Stimulated activated CD8-positive, alpha-beta memory T cell treated with anti-CD3 and anti-CD28 coated beads, Interleukin-12 subunit alpha, Interleukin-12 subunit beta, amount 100 ng/mL, for 24 hours (primary cell): ENCODE results near the gene TMEM217.
"Not testable (repeated sequence)": the region's sequence is repeated elsewhere in the genome, so short reads cannot be mapped to it uniquely, and the experiment has no call there.

Experiments used
- DNase-seq: peaks from one replicate; pipeline ENCODE4 v3.0.0-alpha.2; 2020; ENCODE audit errors: extremely low read depth

Gene TMEM217

DNA sequence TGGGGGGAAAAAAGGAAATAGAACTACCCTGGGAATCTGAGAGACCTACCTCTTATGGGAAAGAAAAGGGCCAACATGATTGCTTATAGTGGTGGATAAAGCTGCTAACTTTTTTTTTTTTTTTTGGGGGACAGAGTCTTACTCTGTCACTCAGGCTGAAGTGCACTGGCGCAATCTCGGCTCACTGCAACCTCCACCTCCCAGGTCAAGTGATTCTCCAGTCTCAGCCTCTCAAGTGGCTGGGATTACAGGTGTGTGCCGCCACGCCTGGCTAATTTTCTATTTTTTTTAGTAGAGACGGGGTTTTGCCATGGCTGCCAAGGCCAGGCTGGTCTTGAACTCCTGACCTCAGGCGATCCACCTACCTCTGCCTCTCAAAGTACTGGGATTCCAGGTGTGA lies 39.9 kb downstream of the TMEM217 start:
- DNase-seq = no peak

GRCh38 chr6:37212268-37212667 lies 45.7 kb downstream of the TMEM217 start:
- no peak for DNase-seq

DNA sequence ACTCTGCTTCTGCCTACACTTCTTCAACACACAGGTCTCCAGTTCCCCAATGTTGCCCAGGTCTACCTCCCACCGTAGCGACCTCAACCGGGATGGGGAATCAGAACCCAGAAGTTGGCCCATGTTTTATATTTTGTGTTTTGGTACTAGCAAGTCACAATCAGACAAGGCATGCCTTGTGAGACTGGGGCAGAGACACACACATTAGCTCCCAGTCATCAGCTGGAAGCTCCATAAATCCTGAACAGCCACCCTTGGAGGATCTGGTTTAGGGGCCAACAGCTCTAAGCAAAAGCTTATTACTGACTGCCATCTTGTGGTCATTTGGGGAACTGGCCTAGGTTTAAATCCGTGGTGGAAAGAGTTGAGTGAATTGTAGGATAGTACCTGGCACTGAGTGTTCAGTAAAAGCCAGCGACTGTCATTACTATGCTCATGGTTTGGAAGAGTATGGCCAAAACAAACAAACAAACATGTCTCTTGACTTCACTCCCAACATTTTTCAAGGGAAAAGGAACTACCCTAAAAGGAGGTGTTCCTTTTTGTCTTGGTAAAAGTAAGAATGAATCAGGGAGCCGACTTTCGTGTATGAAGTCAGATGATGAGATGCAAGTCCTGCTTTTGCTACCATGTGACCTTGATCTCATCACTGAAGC lies 47.5 kb downstream of the TMEM217 start:
- no peak for DNase-seq

DNA sequence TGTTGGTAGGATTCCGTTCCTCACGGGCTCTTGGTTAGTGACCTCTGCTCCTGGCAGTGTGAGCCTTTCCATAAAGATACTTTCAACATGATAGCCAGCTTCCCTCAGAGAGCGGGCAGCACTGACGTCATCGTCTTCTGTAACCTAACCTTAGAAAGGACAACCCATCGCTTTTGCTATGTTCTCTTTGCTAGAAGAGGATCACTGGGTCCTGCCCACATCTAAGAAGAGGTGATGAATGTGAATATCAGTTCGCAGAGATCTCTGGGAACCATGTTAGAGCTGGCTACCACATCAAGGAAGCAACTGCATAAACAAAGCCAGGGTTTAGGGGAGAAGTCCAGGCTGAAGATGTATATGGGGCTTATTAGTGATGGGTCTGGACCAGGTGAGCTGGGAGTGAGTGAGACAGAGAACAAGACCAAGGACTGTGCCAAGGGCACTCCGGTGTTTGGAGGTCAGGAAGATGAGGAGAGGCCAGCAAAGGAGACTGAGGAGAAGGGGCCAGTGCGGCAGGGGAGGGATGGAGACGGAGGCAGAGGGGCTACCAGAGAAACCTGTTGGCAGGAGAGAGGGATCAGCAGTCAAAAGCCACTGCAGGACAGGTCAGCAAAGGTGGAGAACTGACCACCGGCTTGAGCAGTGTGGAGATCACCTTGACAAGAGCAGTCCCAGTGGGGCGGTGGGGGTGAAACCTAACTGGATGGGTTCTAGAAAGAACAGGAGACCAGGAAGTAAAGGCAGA lies 48.3 kb downstream of the TMEM217 start:
- no peak for DNase-seq

DNA sequence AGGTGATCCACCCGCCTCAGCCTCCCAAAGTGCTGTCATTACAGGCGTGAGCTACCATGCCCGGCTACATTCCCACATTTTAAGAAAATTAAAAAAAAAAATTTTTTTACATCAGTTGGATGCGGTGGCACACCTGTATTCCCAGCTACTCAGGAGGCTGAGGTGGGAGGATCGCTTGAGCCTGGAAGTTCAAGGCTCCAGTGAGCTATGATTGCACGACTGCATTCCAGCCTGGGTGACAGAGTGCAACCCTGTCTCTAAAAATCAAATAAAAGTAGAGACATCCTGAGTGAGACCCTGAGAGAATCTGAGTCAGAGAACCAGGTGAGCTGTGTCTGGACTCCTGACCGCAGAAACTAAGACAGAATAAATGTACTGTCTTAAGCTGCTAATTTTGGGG lies 49.2 kb downstream of the TMEM217 start:
- DNase-seq = no peak

- DNase-seq = peak; percentile 53
Measured at GRCh38 chr6:37207903-37208456, 50.0 kb downstream of the TMEM217 start.

GRCh38 chr6:37206622-37207021 lies 51.3 kb downstream of the TMEM217 start:
- DNase-seq = no peak

GRCh38 chr6:37205997-37206340 lies 52.0 kb downstream of the TMEM217 start:
- DNase-seq = no peak

GRCh38 chr6:37205175-37205996 lies 52.6 kb downstream of the TMEM217 start:
- no peak for DNase-seq

DNA sequence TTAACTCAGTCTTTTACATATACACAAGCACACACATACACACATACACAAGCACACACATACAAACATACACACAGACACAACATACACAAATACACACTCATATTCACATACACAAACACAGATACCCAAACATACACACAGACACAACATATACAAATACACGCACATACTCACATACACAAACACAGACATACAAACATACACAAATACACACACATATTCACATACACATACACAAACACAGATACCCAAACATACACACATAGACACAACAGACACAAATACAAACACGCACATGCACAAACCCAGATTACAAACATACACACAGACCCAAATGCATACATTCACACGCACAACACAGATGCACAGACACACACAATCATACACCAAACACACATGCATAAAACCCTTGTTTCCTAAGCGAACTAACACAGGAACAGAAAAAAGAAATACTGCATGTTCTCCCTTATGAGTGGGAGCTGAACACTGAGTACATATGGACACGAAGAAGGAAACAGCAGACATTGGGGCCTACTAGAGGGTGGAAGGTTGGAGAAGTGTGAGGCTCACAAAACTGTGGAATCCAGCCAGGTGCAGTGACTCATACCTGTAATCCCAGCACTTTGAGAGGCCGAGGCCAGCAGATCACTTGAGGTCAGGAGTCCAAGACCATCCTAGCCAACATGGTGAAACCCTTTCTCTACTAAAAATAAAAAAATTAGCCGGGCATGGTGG lies 53.8 kb downstream of the TMEM217 start:
- DNase-seq = no peak

DNA sequence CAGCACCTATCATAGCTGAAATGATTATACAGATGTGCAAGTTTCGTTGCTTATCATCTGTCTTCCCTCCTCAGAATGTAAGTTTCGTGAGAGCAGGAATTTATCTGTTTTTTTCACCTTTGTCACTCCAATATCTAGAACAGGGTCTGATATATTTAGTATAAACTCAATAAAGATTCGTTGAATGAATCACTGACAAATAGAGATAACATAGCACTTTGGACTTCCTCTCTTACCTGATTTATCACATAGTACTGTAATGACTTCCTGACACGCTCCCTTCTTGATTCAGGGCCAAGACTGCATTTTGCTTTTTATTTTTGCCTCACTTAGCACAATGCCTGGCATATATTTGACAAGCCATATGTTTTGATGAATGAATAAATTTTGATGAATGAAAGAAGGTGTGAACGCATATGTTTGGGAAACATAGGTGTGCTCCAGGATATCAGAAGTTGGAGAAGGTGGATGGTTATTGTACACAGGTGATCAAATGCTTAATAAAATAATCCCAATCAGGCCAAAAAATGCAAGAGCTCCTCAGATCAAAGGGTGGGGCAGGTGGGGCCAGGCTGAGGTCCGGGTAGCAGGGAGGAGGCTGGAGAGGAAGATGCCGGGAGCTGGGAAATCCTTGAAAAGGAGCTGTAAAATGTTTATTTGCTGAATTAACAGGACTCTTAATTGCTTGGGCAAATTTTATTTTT lies 55.0 kb downstream of the TMEM217 start:
- no peak for DNase-seq

GRCh38 chr6:37201726-37202125 lies 56.2 kb downstream of the TMEM217 start:
- no peak for DNase-seq

DNA sequence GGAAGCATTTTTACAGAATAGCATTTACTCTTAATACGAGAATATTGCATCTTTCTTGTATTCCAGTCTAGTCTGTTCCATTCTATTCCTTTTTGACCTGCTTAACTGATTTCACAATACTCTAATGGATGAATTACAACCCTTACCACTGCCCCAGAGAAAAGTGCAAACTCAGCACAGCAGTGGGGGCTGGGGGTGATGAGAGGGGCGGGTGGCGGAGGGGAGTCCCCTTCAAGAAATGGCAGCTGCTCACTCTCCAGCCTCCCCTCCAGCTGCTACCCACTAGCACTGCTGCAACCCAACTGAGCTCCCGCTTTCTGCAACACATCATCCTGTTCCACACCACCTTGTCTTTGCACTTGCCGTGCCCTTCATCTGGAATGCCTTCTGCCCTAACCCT lies 57.9 kb downstream of the TMEM217 start:
- no peak for DNase-seq

- DNase-seq = not testable (repeated sequence)
Measured at GRCh38 chr6:37196451-37196850, 61.5 kb downstream of the TMEM217 start.

DNA sequence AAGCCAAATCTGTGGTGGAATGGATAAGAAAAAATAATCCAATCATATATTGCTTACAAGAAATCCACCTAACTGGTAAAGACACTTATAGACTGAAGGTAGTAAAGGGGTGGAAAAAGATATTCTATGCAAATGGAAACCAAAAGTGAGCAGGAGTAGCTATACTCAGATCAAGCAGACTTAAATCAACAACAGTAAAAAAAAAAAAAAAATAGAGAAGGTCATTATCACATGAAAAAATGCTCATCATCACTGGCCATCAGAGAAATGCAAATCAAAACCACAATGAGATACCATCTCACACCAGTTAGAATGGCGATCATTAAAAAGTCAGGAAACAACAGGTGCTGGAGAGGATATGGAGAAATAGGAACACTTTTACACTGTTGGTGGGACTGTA lies 63.1 kb downstream of the TMEM217 start:
- not testable (repeated sequence) for DNase-seq

DNA sequence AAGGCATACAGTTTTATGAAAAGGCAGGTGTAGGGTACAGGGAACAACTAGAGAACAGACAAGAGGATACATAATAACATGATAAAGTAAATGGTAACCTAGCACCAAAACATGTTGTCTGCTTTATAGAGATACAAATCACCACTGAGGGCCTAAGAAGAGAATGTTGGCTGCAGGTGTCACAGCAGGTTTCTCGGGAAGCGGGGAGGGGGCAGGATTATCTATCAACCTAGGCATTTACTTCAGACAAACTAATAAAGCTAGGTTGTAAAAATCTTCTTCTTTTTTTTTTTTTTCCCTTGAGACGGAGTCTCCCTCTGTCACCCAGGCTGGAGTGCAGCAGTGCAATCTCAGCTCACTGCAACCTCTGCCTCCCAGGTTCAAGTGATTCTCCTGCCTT lies 65.3 kb downstream of the TMEM217 start:
- DNase-seq = no peak

GRCh38 chr6:37190159-37190535 lies 67.8 kb downstream of the TMEM217 start:
- no peak for DNase-seq

- DNase-seq = no peak
Measured at GRCh38 chr6:37188962-37189510, 68.9 kb downstream of the TMEM217 start.

DNA sequence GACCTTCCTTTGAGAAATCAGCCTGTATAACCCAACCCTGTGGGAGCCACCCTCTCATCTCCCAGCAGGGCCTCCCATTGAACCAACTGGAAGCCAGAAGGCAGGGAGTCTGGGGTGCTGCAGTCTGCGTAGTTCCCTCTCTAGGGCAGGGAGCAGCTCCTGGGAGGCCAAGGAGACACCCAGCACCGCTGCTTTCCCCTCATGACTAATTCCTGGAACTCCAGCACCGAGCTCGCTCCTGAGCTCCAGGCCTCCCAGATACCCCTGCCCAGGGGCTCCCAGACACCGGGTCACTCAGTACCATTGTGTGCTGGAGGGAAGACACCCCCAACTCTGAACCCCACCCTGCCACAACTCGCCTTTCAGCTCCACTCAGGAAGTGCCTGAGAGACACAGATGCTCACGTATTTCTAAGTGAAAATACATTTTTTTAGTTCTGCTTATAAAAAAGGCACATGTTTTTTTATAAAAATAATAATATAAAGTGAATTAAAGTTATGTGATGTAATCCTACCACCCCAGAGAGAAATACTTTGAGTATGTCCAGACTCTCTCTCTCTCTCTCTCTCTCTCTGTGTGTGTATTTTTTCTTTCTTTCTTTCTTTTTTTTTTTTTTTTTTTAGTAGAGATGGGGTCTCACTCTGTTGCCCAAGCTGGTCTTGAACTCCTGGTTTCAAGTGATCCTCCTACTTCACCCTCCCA lies 70.5 kb downstream of the TMEM217 start:
- DNase-seq = no peak
